ENCODE data around the gene SNX32. TPM values are rescaled to one million over a fixed set of nuclear protein-coding genes. Genes with fewer than 3 reads are reported as not detected.
A peak's percentile ranks its signal among the peaks of the same experiment; 100 is the strongest.

The SNX32 gene
- total RNA-seq (2011; cell fraction: chromatin; rRNA removed; ENCODE audit: low replicate concordance), result 0.16 TPM in 1 of 2 replicates, not detected in the other
- not detected in 2 replicates for total RNA-seq (2011; cell fraction: nucleolus; rRNA removed)
- total RNA-seq (2011; cell fraction: nucleoplasm; rRNA removed), result not detected in 2 replicates
- total RNA-seq (2014; rRNA removed) (not detected in 2 replicates), total RNA-seq (2014; rRNA removed; fragmentation: Illumina TruSeq; extraction: Trizol) (not detected in 2 replicates), total RNA-seq (2015; rRNA removed; fragmentation: Illumina TruSeq; extraction: Trizol) (not detected in 2 replicates), total RNA-seq (2021) (not detected in 2 replicates), polyA plus RNA-seq (2011; rRNA removed) (not detected in 2 replicates), polyA plus RNA-seq (2014; fragmentation: Illumina TruSeq; extraction: Trizol) (not detected in 2 replicates), polyA plus RNA-seq (2014; fragmentation: Nextera tagmentation; extraction: Ambion mirVana) (under 1 TPM; 0.03 TPM), polyA plus RNA-seq (2014; rRNA removed) (not detected in 2 replicates), polyA minus RNA-seq (2011; rRNA and poly(A)+ RNA removed) (not detected in 2 replicates), Bru-seq, nascent RNA (not detected), BruChase-seq, experiment 1, labeled RNA remaining after a 2-hour chase (not detected), BruChase-seq, experiment 2, labeled RNA remaining after a 6-hour chase (not detected)
- not detected in 2 replicates for polyA plus RNA-seq (2011; cell fraction: cytosol; rRNA removed)
- 0.10 TPM in 1 of 2 replicates, not detected in the other for polyA plus RNA-seq (2011; cell fraction: nucleus; rRNA removed)
- polyA plus RNA-seq (2012), result 0.24 and 0.35 TPM in 2 replicates
- not detected in 2 replicates for polyA minus RNA-seq (2011; cell fraction: cytosol; rRNA and poly(A)+ RNA removed)
- polyA minus RNA-seq (2011; cell fraction: nucleus; rRNA and poly(A)+ RNA removed), result not detected in 2 replicates
- long read RNA-seq, experiment 1, partial matches to known transcripts, result 0 of 4 reads
- long read RNA-seq, experiment 1, other reads (novel, unspliced or antisense), result 4 of 4 reads
- long read RNA-seq, experiment 2, result 0 reads
- long read RNA-seq, experiment 3, result 0 reads

GRCh38 chr11:65833297-65834030 lies at the start of gene SNX32:
Gene SNX32, plus strand, starts transcription at chr11:65833963. Its CDS starts 103 bp downstream, at chr11:65834066.
- H3K79me2 ChIP-seq (ENCODE audit: control insufficient read depth, insufficient read depth, low read length), result no peaks in the 10 kb centered on the region
- ChIA-PET POLR2A (interaction anchor here (0.5 to 3.1 kb wide), 5 partner anchors 16 to 481 kb away, joined by 3 to 12 read pairs (median 4); partner anchors contain the start of gene CFL1), CTCF (ENCODE audit: low intra/inter-chr PET ratio) (no interaction called here)
- DNase-seq (ENCODE audit: extremely low read depth in 1 of 4, low spot score in 3 of 4) (peak; percentile 83 to 96 (median 94)), ATAC-seq (peak; percentile 100), FAIRE-seq (peak; percentile 11)
- H4K20me1 ChIP-seq (replicated peaks; ENCODE audit: control insufficient read depth, insufficient read depth, low read length), result no peaks in the 10 kb centered on the region
- peaks cover 0 to 16% of the 10 kb centered on the region in 2 experiments; a peak in 2 of 5 replicates for H3K4me1 ChIP-seq (replicated peaks in 1 of 2; ENCODE audit: control insufficient read depth in 2 of 2, insufficient read depth in 2 of 2, low read length in 2 of 2)
- 36% methylated on average over 46 of the region's 63 CpGs for WGBS (ENCODE audit: insufficient coverage, low coverage, missing lambda C conversion rate)
- peak within 1 kb of the TSS; percentile 21; the same call in 1 of the 2 replicates for H3K4me2 ChIP-seq (ENCODE audit: insufficient read depth, low read length)
- intact Hi-C loops (cut with micrococcal nuclease), result no loop called here
- no peaks in the 10 kb centered on the region for H3K36me3 ChIP-seq (ENCODE audit: control insufficient read depth, insufficient read depth, low read length)
- no TSS peak for BruUV-seq (replicated peaks)
- no peaks in the 10 kb centered on the region for H3K9me1 ChIP-seq (ENCODE audit: control insufficient read depth, insufficient read depth, low read length)
- in situ Hi-C loops (cut with MboI), result no loop called here
- H2AFZ ChIP-seq (ENCODE audit: low read depth, low read length), result peak within 1 kb of the TSS; percentile 36; the same call in 1 of the 2 replicates
- H3K9me3 ChIP-seq (replicated peaks; ENCODE audit: control insufficient read depth, insufficient read depth, low read depth, low read length), result no peaks in the 10 kb centered on the region
- H3K4me3 ChIP-seq, result no peak within 1 kb of the TSS
- H3K9ac ChIP-seq (ENCODE audit: insufficient read depth in 1 of 2, low read depth in 2 of 2, low read length in 2 of 2), result 0 out of 4 replicates have a peak within 1 kb of the TSS, but pooled peaks of 1 of the 2 experiments have one; percentile 26
- H3K27ac ChIP-seq (ENCODE audit: extremely low read depth, low read depth, low read length), result no peak within 1 kb of the TSS
- peaks cover 4 to 24% of the 10 kb centered on the region in 2 experiments; a peak in 4 of 5 replicates for H3K27me3 ChIP-seq (ENCODE audit: control insufficient read depth in 2 of 2, insufficient read depth in 2 of 2, low read length in 2 of 2)
- TF ChIP-seq RBM39 (optimal IDR thresholded peaks at IDR 0.05; ENCODE audit: low read depth, low read length), result no peak
- TF ChIP-seq, protein P1, sequence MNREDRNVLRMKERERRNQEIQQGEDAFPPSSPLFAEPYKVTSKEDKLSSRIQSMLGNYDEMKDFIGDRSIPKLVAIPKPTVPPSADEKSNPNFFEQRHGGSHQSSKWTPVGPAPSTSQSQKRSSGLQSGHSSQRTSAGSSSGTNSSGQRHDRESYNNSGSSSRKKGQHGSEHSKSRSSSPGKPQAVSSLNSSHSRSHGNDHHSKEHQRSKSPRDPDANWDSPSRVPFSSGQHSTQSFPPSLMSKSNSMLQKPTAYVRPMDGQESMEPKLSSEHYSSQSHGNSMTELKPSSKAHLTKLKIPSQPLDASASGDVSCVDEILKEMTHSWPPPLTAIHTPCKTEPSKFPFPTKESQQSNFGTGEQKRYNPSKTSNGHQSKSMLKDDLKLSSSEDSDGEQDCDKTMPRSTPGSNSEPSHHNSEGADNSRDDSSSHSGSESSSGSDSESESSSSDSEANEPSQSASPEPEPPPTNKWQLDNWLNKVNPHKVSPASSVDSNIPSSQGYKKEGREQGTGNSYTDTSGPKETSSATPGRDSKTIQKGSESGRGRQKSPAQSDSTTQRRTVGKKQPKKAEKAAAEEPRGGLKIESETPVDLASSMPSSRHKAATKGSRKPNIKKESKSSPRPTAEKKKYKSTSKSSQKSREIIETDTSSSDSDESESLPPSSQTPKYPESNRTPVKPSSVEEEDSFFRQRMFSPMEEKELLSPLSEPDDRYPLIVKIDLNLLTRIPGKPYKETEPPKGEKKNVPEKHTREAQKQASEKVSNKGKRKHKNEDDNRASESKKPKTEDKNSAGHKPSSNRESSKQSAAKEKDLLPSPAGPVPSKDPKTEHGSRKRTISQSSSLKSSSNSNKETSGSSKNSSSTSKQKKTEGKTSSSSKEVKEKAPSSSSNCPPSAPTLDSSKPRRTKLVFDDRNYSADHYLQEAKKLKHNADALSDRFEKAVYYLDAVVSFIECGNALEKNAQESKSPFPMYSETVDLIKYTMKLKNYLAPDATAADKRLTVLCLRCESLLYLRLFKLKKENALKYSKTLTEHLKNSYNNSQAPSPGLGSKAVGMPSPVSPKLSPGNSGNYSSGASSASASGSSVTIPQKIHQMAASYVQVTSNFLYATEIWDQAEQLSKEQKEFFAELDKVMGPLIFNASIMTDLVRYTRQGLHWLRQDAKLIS (CRISPR knock-in tag; IDR thresholded peaks at IDR 0.05), result no peak
- no peak for TF ChIP-seq POLR2H (tag; IDR thresholded peaks at IDR 0.05; ENCODE audit: low read depth)
- no peak for TF ChIP-seq EWSR1 (IDR thresholded peaks at IDR 0.05; ENCODE audit: borderline replicate concordance, low read depth, partially characterized antibody)
- no peak for TF ChIP-seq MYC (IDR thresholded peaks at IDR 0.05; ENCODE audit: low read depth, low read length)
- no peak for TF ChIP-seq MYC (CRISPR knock-in tag; IDR thresholded peaks at IDR 0.05; ENCODE audit: borderline replicate concordance, low read depth)
- TF ChIP-seq NCOA1 (IDR thresholded peaks at IDR 0.05; ENCODE audit: low read depth), result no peak
- TF ChIP-seq ATF7 (IDR thresholded peaks at IDR 0.05), result no peak
- TF ChIP-seq SMAD1 (IDR thresholded peaks at IDR 0.05; ENCODE audit: low read depth, low read length, partially characterized antibody), result no peak
- no peak for TF ChIP-seq POLR2AphosphoS5 (IDR thresholded peaks at IDR 0.05; ENCODE audit: control insufficient read depth, insufficient read depth, low read depth, low read length)
- TF ChIP-seq, protein P2, sequence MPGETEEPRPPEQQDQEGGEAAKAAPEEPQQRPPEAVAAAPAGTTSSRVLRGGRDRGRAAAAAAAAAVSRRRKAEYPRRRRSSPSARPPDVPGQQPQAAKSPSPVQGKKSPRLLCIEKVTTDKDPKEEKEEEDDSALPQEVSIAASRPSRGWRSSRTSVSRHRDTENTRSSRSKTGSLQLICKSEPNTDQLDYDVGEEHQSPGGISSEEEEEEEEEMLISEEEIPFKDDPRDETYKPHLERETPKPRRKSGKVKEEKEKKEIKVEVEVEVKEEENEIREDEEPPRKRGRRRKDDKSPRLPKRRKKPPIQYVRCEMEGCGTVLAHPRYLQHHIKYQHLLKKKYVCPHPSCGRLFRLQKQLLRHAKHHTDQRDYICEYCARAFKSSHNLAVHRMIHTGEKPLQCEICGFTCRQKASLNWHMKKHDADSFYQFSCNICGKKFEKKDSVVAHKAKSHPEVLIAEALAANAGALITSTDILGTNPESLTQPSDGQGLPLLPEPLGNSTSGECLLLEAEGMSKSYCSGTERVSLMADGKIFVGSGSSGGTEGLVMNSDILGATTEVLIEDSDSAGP (CRISPR knock-in tag; IDR thresholded peaks at IDR 0.05), result peak; percentile 99
- TF ChIP-seq HMG20A (CRISPR knock-in tag; conservative IDR thresholded peaks at IDR 0.05), result no peak
